CD4-positive, CD25-positive, alpha-beta regulatory T cell (primary cell): ENCODE measurements around the gene CPT1C. TPM values are rescaled to one million over a fixed set of nuclear protein-coding genes. Genes with fewer than 3 reads are reported as not detected.

Experiments
- ATAC-seq, 2 donors: fragments of 150-1000 bp; cut with Tn5 transposase; one replicate each; pipeline ENCODE4 v1.10.0; 2021; ENCODE audit warnings: low read depth in 2 of 2, moderate number of reproducible peaks in 2 of 2, moderate library complexity in 1 of 2
- DNase-seq, 3 donors: peaks; one replicate each; pipeline versions ENCODE4 v3.0.0 to v3.0.0-alpha.2; 2012 to 2022; ENCODE audit warnings: mixed read lengths in 1 of 3
- H3K27ac ChIP-seq: one replicate; pipeline ENCODE4 v1.7.0; 2013; ENCODE audit warnings: mild to moderate bottlenecking, low read length; ENCODE audit not compliant: insufficient read depth, poor library complexity, severe bottlenecking
- H3K27me3 ChIP-seq: one replicate; pipeline ENCODE4 v1.7.0; 2013; ENCODE audit warnings: low read length; ENCODE audit not compliant: control insufficient read depth, insufficient read depth
- H3K36me3 ChIP-seq: one replicate; pipeline ENCODE4 v1.7.0; 2013; ENCODE audit warnings: mild to moderate bottlenecking, low read length, moderate library complexity; ENCODE audit not compliant: control insufficient read depth, insufficient read depth
- H3K4me1 ChIP-seq: 2 replicates; pipeline ENCODE4 v1.7.0; 2013; ENCODE audit warnings: mild to moderate bottlenecking, low read length; ENCODE audit not compliant: insufficient read depth, control insufficient read depth, poor library complexity, severe bottlenecking
- H3K4me3 ChIP-seq: one replicate; pipeline ENCODE4 v1.7.0; 2013; ENCODE audit warnings: low read depth, mild to moderate bottlenecking, low read length, moderate library complexity
- H3K9me3 ChIP-seq, 2 experiments: 1 replicate in 1 of 2; 2 replicates in 1 of 2; pipeline ENCODE4 v1.7.0; 2013; ENCODE audit warnings: low read length in 2 of 2, mild to moderate bottlenecking in 1 of 2, moderate library complexity in 1 of 2; ENCODE audit not compliant: control insufficient read depth in 2 of 2
- H3K27ac Mint-ChIP-seq, 3 donors: one replicate each; pipeline ENCODE4 v1.8.0; 2020 to 2022; ENCODE audit warnings: mild to moderate bottlenecking in 3 of 3, mixed read lengths in 3 of 3, moderate library complexity in 2 of 3
- H3K27me3 Mint-ChIP-seq: one replicate; pipeline ENCODE4 v1.8.0; 2022; ENCODE audit warnings: mild to moderate bottlenecking, mixed read lengths
- H3K36me3 Mint-ChIP-seq: one replicate; pipeline ENCODE4 v1.8.0; 2020; ENCODE audit warnings: mixed read lengths
- H3K4me1 Mint-ChIP-seq, 4 donors: one replicate each; pipeline ENCODE4 v1.8.0; 2020 to 2022; ENCODE audit warnings: mixed read lengths in 4 of 4, mild to moderate bottlenecking in 1 of 4
- H3K4me3 Mint-ChIP-seq, 4 donors: one replicate each; pipeline ENCODE4 v1.8.0; 2020 to 2022; ENCODE audit warnings: mild to moderate bottlenecking in 4 of 4, mixed read lengths in 4 of 4, moderate library complexity in 3 of 4
- H3K9me3 Mint-ChIP-seq, 7 donors: one replicate each; pipeline ENCODE4 v1.8.0; 2020 to 2022; ENCODE audit warnings: mixed read lengths in 7 of 7, mild to moderate bottlenecking in 3 of 7, moderate library complexity in 2 of 7
- polyA plus RNA-seq, 4 donors: library from polyadenylated mRNA; unstranded; fragments of 300-500 nt; fragmentation: Illumina TruSeq; gene quantifications; one replicate each; pipeline ENCODE4 v1.2.3, GENCODE V29; 2021
- total RNA-seq: library from RNA; stranded (reverse); gene quantifications from one replicate; pipeline ENCODE4 v1.2.3, GENCODE V29; 2022

CPT1C gene
- total and polyA plus RNA-seq, 5 donors from 2014 or later = 0.41 to 0.84 (median 0.60) TPM; not detected in 1

DNA sequence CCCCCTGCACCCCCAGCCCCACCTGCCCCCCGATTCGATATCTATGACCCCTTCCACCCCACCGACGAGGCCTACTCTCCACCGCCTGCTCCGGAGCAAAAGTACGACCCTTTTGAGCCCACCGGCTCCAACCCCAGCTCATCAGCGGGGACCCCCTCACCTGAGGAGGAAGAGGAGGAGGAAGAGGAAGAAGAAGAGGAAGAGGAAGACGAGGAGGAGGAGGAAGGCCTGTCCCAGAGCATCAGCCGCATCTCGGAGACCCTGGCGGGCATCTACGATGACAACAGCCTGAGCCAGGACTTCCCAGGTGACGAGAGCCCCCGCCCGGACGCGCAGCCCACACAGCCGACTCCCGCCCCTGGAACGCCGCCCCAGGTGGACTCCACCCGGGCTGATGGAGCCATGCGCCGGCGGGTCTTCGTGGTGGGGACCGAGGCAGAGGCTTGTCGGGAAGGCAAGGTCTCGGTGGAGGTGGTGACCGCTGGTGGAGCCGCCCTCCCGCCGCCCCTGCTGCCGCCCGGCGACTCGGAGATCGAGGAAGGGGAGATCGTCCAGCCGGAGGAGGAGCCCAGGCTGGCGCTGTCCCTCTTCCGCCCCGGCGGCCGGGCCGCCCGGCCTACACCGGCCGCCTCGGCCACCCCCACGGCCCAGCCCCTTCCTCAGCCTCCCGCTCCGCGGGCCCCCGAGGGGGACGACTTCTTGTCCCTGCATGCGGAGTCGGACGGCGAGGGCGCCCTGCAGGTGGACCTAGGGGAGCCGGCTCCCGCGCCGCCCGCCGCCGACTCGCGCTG, 39.7 kb upstream of the CPT1C start:
- H3K27me3 ChIP-seq = no peaks in the 10 kb centered on the region
- peaks cover 54% of the 10 kb centered on the region for H3K36me3 ChIP-seq
- ATAC-seq = no peak
- Mint-ChIP-seq H3K27ac (no peak overlapping the region), H3K9me3 (peaks cover 0 to 2% (median 0%) of the 10 kb centered on the region in 7 donors), H3K27me3 (no peaks in the 10 kb centered on the region), H3K4me1 (peaks cover 0 to 8% (median 3%) of the 10 kb centered on the region in 4 donors), H3K4me3 (no peak overlapping the region), H3K36me3 (peaks cover 24% of the 10 kb centered on the region)
- H3K4me3 ChIP-seq = no peak overlapping the region
- DNase-seq = no peak
- H3K4me1 ChIP-seq = no peaks in the 10 kb centered on the region
- H3K27ac ChIP-seq = no peak overlapping the region
- no peaks in the 10 kb centered on the region for H3K9me3 ChIP-seq

DNA sequence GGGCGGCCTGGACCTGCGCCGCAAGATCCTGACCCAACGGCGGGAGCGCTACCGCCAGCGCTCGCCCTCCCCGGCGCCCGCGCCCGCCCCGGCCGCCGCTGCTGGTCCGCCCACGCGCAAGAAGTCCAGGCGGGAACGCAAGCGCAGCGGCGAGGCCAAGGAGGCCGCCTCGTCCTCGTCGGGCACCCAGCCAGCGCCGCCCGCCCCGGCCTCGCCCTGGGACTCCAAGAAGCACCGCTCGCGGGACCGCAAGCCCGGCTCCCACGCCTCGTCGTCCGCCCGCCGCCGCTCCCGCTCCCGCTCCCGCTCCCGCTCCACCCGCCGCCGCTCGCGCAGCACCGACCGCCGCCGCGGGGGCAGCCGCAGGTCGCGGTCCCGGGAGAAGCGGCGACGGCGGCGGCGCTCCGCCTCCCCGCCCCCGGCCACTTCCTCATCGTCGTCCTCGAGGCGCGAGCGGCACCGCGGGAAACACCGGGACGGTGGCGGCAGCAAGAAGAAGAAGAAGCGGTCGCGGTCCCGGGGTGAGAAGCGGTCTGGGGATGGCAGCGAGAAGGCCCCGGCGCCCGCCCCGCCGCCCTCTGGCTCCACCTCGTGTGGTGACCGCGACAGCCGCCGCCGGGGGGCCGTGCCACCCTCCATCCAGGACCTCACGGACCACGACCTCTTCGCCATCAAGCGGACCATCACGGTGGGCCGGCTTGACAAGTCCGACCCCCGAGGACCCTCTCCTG, 38.9 kb upstream of the CPT1C start:
- H3K36me3 Mint-ChIP-seq = peaks cover 25% of the 10 kb centered on the region
- peaks cover 0 to 10% (median 3%) of the 10 kb centered on the region in 4 donors for H3K4me1 Mint-ChIP-seq
- no peak for DNase-seq

DNA sequence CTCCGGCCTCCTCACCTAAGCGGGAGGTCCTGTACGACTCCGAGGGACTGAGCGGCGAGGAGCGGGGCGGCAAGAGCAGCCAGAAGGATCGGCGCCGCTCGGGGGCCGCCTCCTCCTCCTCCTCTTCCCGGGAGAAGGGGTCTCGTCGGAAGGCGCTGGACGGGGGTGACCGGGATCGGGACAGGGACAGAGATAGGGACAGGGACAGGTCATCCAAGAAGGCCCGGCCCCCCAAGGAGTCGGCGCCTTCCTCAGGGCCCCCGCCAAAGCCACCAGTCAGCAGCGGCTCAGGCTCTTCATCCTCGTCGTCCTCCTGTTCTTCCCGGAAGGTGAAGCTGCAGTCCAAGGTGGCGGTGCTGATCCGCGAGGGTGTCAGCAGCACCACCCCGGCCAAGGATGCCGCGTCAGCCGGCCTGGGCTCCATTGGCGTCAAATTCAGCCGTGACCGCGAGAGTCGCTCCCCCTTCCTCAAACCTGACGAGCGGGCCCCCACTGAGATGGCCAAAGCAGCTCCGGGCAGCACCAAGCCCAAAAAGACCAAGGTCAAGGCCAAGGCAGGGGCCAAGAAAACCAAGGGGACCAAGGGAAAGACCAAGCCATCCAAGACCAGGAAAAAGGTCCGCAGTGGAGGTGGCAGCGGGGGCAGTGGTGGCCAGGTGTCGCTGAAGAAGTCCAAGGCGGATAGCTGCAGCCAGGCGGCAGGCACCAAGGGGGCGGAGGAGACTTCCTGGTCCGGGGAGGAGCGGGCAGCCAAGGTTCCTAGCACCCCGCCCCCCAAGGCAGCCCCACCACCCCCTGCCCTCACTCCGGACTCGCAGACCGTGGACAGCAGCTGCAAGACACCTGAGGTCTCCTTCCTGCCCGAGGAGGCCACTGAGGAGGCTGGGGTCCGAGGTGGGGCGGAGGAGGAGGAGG, 38.1 kb upstream of the CPT1C start:
- Mint-ChIP-seq H3K4me1 (peaks cover 0 to 9% (median 3%) of the 10 kb centered on the region in 4 donors), H3K27ac (no peak overlapping the region), H3K36me3 (peaks cover 23% of the 10 kb centered on the region), H3K27me3 (no peaks in the 10 kb centered on the region), H3K9me3 (peaks cover 0 to 2% (median 0%) of the 10 kb centered on the region in 7 donors), H3K4me3 (no peak overlapping the region)
- H3K4me3 ChIP-seq = no peak overlapping the region
- no peak for DNase-seq
- peaks cover 48% of the 10 kb centered on the region for H3K36me3 ChIP-seq
- no peak overlapping the region for H3K27ac ChIP-seq
- ATAC-seq = no peak
- H3K9me3 ChIP-seq = no peaks in the 10 kb centered on the region
- H3K27me3 ChIP-seq = no peaks in the 10 kb centered on the region
- H3K4me1 ChIP-seq = no peaks in the 10 kb centered on the region

More for the DNA sequence above, 38.9 kb upstream of the CPT1C start:
- Mint-ChIP-seq H3K27ac (no peak overlapping the region), H3K4me3 (no peak overlapping the region), H3K9me3 (peaks cover 0 to 2% (median 0%) of the 10 kb centered on the region in 7 donors), H3K27me3 (no peaks in the 10 kb centered on the region)
- no peaks in the 10 kb centered on the region for H3K4me1 ChIP-seq
- H3K27ac ChIP-seq = no peak overlapping the region
- no peaks in the 10 kb centered on the region for H3K9me3 ChIP-seq
- no peak overlapping the region for H3K4me3 ChIP-seq
- peaks cover 50% of the 10 kb centered on the region for H3K36me3 ChIP-seq
- no peaks in the 10 kb centered on the region for H3K27me3 ChIP-seq
- ATAC-seq = no peak

DNA sequence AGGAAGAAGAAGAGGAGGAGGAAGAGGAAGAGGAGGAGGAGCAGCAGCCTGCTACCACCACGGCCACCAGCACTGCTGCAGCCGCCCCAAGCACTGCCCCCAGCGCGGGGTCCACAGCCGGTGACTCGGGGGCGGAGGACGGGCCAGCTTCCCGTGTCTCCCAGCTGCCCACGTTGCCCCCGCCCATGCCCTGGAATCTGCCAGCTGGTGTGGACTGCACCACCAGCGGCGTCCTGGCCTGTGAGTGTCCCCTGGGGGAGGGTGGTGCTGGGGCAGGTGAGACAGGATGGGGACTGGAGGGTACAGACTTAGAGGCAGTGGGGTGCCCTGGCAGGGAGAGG, 37.5 kb upstream of the CPT1C start:
- no peak overlapping the region for H3K4me3 ChIP-seq
- H3K36me3 ChIP-seq = peaks cover 45% of the 10 kb centered on the region
- Mint-ChIP-seq H3K4me1 (peaks cover 0 to 9% (median 3%) of the 10 kb centered on the region in 4 donors), H3K27ac (no peak overlapping the region), H3K27me3 (no peaks in the 10 kb centered on the region), H3K9me3 (peaks cover 0 to 2% (median 0%) of the 10 kb centered on the region in 7 donors), H3K36me3 (peaks cover 23% of the 10 kb centered on the region), H3K4me3 (no peak overlapping the region)
- H3K27me3 ChIP-seq = no peaks in the 10 kb centered on the region
- H3K27ac ChIP-seq = no peak overlapping the region
- H3K9me3 ChIP-seq = no peaks in the 10 kb centered on the region
- ATAC-seq (no peak), DNase-seq (no peak)
- H3K4me1 ChIP-seq = no peaks in the 10 kb centered on the region

DNA sequence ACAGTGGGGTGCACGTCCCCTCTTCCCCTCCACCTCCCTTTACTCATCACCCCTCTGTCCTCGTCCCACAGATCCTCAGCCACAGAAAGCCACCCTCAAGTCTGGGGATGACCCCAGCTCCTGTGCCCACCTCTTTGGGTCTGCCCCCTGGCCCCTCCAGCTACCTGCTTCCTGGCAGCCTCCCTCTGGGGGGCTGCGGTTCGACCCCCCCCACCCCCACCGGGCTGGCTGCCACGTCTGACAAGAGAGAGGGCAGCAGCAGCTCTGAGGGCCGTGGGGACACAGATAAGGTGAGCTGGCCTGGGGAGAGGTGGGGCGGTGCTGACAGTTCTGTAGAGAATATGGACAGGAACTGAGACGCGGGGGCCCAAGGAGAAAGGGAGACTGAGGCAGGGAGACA, 36.3 kb upstream of the CPT1C start:
- H3K9me3 ChIP-seq = no peaks in the 10 kb centered on the region
- H3K4me3 ChIP-seq = no peak overlapping the region
- no peak overlapping the region for H3K27ac Mint-ChIP-seq
- H3K27me3 Mint-ChIP-seq = no peaks in the 10 kb centered on the region
- no peaks in the 10 kb centered on the region for H3K4me1 ChIP-seq
- H3K4me3 Mint-ChIP-seq = no peak overlapping the region
- no peak for DNase-seq
- peaks cover 20% of the 10 kb centered on the region for H3K36me3 Mint-ChIP-seq
- no peak for ATAC-seq
- peaks cover 0 to 2% (median 0%) of the 10 kb centered on the region in 7 donors for H3K9me3 Mint-ChIP-seq
- no peak overlapping the region for H3K27ac ChIP-seq
- no peaks in the 10 kb centered on the region for H3K27me3 ChIP-seq
- H3K36me3 ChIP-seq = peaks cover 46% of the 10 kb centered on the region
- peaks cover 0 to 11% (median 0%) of the 10 kb centered on the region in 4 donors for H3K4me1 Mint-ChIP-seq

DNA sequence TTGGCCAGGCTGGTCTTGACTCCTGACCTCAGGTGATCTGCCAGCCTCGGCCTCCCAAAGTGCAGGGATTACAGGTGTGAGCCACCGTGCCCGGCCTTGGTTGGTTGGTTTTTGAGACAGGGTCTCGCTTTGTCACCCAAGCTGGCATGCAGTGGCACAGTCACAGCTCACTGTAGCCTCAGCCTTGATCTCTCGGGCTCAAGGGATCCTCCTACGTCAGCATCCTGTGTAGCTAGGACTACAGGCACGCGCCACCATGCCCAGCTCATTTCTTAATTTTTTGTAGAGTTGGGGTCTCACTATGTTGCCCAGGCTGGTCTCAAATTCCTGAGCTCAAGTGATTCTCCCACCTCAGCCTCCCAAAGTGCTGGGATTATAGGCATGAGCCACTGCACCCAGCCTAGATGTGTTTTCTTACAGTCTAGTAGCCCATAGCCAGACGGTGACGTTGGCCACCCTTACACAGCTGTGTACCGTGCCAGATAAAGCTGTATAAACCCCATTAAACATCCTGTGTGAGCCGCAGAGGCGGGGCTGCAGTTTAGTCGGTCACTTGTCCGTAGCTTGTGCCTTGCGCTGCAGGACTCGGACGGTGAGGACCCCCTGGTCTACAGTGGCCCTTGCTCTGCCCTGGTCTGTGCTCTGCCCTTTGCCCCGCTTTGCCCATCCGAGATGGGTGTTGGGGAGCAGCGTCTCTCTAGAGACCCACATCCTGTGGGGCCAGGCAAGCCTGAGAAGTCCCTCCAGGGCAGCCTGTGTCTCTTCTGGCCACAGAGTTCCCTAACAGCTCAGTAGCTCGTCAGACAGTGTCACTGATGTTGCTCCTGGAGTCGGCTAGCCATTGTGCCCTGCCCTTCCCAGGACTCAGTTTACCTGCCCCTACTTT, 35.1 kb upstream of the CPT1C start:
- Mint-ChIP-seq H3K36me3 (peaks cover 16% of the 10 kb centered on the region), H3K27ac (no peak overlapping the region)
- ATAC-seq = no peak

More for the DNA sequence above, 35.1 kb upstream of the CPT1C start:
- H3K9me3 Mint-ChIP-seq = peaks cover 0 to 2% (median 0%) of the 10 kb centered on the region in 7 donors
- H3K27me3 Mint-ChIP-seq = no peaks in the 10 kb centered on the region
- DNase-seq = no peak
- Histone ChIP-seq H3K36me3 (peaks cover 47% of the 10 kb centered on the region), H3K4me3 (no peak overlapping the region), H3K27ac (no peak overlapping the region), H3K4me1 (no peaks in the 10 kb centered on the region), H3K27me3 (no peaks in the 10 kb centered on the region), H3K9me3 (no peaks in the 10 kb centered on the region)
- H3K4me1 Mint-ChIP-seq = peaks cover 0 to 17% (median 0%) of the 10 kb centered on the region in 4 donors
- no peak overlapping the region for H3K4me3 Mint-ChIP-seq
